GM21528 (cell line): ENCODE data around the gene PSMB2.
A peak's percentile ranks its signal among the peaks of the same experiment; 100 is the strongest.
"Not testable (repeated sequence)": the region's sequence is repeated elsewhere in the genome, so short reads cannot be mapped to it uniquely, and the experiment has no call there.

ENCODE experiments used
- ATAC-seq: cut with Tn5 transposase; IDR thresholded peaks from one replicate; pipeline ENCODE4 v1.9.1; 2021; ENCODE audit warnings: mild to moderate bottlenecking, moderate library complexity; ENCODE audit not compliant: unreplicated experiment, low FRiP score

The PSMB2 gene

GRCh38 chr1:35641233-35641866 is at the start of gene PSMB2:
TSS of gene PSMB2 (minus strand) at chr1:35641526. CDS start at chr1:35641432, 94 bp downstream.
- ATAC-seq, result peak; percentile 73

GRCh38 chr1:35691080-35691479 is 49.8 kb upstream of the PSMB2 start:
- ATAC-seq, result no peak

GRCh38 chr1:35690103-35690502 is 48.8 kb upstream of the PSMB2 start:
- ATAC-seq, result not testable (repeated sequence)

- ATAC-seq, result no peak
Observed at GRCh38 chr1:35688161-35688560, 46.8 kb upstream of the PSMB2 start.

GRCh38 chr1:35683012-35683411 is 41.7 kb upstream of the PSMB2 start:
- ATAC-seq, result no peak

- no peak for ATAC-seq
Observed at GRCh38 chr1:35680271-35680670, 38.9 kb upstream of the PSMB2 start.

- ATAC-seq, result no peak
Observed at GRCh38 chr1:35675773-35676172, 34.4 kb upstream of the PSMB2 start.

GRCh38 chr1:35674111-35674510 is 32.8 kb upstream of the PSMB2 start:
- ATAC-seq, result no peak

GRCh38 chr1:35672116-35672515 is 30.8 kb upstream of the PSMB2 start:
- no peak for ATAC-seq

GRCh38 chr1:35668506-35668905 is 27.2 kb upstream of the PSMB2 start:
- no peak for ATAC-seq

GRCh38 chr1:35666916-35667315 is 25.6 kb upstream of the PSMB2 start:
- no peak for ATAC-seq

- ATAC-seq, result no peak
Observed at GRCh38 chr1:35666216-35666615, 24.9 kb upstream of the PSMB2 start.

GRCh38 chr1:35663434-35663833 is 22.1 kb upstream of the PSMB2 start:
- ATAC-seq, result no peak

GRCh38 chr1:35661474-35661795 is 20.1 kb upstream of the PSMB2 start:
- no peak for ATAC-seq

GRCh38 chr1:35660581-35661473 is 19.5 kb upstream of the PSMB2 start:
- ATAC-seq, result no peak

GRCh38 chr1:35659589-35659988 is 18.3 kb upstream of the PSMB2 start:
- ATAC-seq, result no peak

GRCh38 chr1:35657851-35658250 is 16.5 kb upstream of the PSMB2 start:
- no peak for ATAC-seq

- no peak for ATAC-seq
Observed at GRCh38 chr1:35656863-35657232, 15.5 kb upstream of the PSMB2 start.

GRCh38 chr1:35656148-35656862 is 15.0 kb upstream of the PSMB2 start:
- ATAC-seq, result no peak

GRCh38 chr1:35655196-35655595 is 13.9 kb upstream of the PSMB2 start:
- ATAC-seq, result no peak

- ATAC-seq, result no peak
Observed at GRCh38 chr1:35650416-35650815, 9.1 kb upstream of the PSMB2 start.
